Stimulated activated CD4-positive, alpha-beta T cell treated with anti-CD3 and anti-CD28 coated beads, Interleukin-12 subunit alpha, Interleukin-12 subunit beta, amount 100 ng/mL, for 4 hours (primary cell): ENCODE data around the gene IFT88.
"Not testable (repeated sequence)": the region's sequence is repeated elsewhere in the genome, so short reads cannot be mapped to it uniquely, and the experiment has no call there.

Experiments
- DNase-seq: peaks from one replicate; pipeline ENCODE4 v3.0.0-alpha.2; 2020

Gene IFT88

DNA sequence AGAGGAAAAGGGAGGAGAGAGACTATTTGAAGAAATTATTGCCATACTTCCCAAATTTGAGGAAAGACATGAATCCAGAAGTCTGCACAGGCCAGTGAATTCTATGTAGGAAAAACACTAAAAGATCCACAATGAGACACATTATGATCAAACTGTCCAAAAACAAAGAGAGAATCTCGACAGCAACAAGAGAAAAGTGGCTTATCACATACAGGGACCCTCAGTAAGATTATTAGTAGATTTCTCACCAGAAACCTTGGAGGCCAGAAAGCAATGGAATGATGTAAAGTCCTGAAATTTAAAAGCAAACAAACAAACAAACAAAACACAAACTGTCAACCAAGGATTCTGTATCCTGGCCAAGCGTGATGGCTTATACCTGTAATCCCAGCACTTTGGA is 80.8 kb downstream of the IFT88 start:
- no peak for DNase-seq

DNA sequence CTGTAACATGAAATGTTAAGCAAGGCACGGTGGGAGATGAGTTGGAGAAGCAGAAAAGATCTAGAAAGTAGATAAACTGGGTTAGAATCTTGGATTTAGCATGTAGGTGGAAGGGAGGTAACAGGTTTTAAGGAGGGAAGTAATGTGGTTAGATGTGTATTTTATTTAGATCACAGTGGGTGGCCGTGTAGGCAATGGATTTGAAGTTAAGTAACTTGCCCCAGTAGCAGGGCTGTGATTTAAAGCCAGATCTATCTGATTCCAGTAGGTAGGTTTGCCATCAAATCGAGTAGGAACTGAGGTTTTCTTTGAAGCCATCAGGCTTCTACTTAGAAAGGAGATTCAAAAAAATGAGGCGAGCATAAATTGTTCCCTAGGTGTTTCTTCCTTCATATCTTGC is 86.0 kb downstream of the IFT88 start:
- DNase-seq = no peak

DNA sequence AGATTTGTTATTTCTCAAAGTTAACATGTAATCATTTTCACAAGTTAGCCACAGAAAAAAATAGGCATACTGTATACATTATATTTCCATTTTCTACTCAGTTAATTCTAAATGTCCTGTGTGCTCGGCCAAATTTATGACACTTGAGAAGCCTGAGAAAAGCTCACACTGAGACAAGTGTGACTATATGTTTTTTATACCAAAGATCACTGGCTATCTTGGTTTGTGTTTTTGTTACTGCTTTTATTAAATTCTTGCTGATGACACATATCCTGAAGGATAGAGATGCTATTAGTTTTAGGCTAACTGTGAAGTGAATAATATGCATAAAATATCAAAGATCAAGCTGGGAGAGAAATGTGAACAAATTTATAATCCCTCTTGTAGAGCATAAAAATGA is 87.2 kb downstream of the IFT88 start:
- no peak for DNase-seq

DNA sequence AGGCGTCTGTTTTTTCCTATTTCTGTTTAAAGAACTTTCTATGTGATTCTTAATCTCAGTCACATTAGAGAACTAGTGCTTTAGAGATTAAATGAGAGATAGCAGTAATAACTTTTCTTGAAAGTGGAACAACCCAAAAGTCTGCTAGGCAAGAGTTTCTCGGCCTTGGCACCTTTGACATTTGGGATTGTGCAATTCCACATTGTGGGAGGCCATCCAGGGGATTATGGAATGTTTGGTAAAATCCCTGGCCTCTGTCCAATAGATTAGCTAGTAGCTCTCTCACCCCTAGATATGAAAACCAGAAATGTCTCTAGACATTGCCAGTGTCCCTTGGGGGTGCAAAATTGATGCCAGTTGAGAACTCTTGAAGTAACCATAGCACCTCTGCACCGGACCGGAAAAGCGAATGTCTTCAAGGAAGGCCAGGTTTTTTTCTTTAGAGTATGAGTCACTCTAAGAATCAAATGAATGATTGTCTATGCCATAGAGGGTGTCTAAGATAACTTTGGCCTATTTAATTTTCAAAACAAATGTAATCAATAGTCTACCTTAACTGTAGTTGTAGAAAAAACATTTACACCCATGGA is 91.6 kb downstream of the IFT88 start:
- DNase-seq = no peak

DNA sequence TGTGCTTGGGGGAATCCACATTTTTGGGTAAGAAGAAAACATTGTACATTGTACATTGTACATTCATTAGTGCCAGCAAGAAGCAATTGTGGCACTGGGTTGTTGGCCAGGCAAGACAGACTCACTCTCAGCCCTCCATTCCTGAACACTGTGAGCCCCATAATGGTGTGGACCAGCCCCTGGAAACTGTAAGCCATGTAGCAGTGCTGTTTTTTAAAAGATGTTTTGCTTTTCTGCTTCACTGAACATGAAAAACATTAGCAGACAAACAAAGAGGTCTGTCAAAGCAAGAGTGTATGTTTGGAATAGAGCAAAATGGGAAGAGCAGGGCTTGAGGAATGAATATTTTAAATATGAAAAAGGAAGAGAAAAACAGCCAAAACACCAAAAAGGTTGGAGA is 97.4 kb downstream of the IFT88 start:
- DNase-seq = no peak

DNA sequence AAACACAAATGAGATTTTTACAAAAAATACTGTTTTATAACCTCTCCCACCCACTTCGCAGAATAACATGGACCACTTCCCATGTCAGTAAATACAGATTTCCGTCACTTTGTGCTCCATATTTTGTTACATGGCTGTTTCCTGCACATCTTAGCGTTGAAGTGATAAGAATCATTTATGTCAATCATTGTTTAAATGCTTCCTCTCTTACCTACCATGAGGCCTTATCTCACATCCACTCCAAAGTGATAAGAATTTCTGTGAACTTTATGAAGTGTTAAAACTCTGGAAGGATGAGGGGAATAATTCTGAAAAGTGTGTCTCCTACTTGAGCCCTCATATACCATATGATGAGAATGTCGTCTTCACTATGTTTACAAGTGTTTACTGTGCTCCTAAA is 100.0 kb downstream of the IFT88 start:
- no peak for DNase-seq

DNA sequence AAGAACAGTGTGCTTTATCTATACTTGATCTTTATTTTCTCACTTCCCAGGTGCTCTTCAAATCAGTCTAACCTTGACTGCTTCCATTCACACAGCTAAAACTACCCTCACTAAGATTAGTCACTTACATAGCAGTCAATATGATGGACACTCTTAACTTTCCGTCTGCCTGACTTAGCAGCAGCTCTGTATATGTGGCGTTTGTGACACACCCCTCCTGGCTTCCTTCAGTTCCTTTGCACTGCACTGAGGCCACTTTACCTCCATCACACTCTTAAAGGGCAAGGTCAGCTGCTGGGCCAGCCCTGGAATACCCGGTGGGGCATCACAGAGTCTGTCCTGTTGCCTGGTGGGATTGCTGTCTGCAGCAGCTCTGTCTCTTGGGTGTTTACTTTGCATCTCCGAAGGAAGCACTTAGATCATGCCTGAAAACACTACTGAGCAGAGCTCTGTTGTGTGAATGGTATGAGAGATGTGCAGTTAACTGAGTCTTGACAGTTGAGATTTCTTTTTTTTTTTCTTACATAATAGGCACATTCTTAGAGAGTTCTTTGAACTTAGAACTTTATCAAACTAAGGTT is 101.0 kb downstream of the IFT88 start:
- no peak for DNase-seq

DNA sequence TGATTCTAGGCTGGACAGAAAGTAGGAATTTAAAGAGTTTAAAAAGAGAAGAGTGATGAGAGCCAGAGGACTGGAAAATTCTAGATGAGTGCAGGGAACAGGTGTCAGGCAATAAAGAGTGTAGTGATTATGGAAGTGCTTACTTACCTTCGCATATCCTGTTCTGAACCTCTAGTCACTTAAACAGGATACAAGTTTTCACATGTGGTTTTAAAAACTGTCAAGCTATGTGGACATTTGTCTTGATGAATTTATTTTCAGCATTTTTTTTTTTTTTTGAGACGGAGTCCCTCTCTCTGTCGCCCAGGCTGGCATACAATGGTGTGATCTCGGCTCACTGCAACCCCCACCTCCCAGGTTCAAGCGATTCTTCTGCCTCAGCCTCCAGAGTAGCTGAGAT is 102.2 kb downstream of the IFT88 start:
- DNase-seq = no peak

DNA sequence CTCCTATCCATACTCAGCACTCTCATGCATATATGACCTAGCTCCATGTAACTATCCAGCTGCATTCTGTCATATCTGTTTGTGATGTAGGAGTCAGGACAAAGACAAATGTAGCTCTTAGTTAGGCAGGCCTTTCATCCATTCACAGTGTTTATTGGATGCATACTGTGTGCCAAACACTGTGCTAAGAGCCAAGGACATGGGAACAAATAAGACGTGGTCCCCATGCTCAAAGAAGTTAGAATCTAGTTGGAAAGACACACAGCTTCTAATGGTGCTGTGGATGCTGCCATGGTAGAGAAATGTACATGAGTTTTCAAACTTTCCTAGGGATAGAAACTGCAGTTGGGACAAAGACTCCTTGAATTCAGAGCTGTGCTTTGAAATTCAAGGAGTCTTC is 104.8 kb downstream of the IFT88 start:
- no peak for DNase-seq

DNA sequence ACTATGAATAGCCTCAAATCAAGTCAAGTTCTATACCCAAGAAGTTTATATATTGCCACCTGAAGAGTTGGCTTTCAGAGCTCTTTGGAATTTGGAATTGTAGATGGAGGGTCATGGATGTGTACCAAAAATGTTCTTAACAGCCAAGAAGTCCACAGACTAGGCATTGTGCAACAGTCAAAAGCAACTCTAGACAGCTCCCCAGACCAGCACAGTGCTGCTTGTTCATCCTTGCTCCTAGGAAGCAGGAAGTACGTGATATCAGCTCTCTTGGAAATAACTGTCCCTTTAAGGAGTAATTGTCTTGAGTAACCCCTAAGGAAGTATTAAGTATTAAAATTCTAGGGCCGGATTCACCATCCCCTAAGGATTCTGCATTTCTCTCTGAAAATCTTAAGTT is 105.8 kb downstream of the IFT88 start:
- DNase-seq = no peak

DNA sequence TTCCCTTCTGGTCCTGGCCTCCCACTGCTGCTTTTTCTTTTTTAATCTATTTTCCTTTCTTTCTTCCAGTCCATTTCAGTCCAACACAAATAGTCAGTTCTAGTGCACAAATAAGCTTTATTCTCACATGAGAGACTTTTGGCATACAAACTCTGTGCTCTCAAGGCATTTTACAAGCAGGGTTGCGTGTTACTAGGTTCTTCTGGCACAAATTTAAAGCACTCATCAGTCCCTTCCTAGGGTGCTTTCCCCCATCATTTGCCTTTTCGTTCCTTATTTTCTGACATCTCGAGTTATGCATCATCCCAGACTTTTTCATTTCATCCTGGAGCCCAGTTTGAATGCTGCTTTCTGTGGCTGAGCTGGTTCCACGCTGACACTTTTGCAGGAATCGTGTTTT is 106.8 kb downstream of the IFT88 start:
- DNase-seq = no peak

DNA sequence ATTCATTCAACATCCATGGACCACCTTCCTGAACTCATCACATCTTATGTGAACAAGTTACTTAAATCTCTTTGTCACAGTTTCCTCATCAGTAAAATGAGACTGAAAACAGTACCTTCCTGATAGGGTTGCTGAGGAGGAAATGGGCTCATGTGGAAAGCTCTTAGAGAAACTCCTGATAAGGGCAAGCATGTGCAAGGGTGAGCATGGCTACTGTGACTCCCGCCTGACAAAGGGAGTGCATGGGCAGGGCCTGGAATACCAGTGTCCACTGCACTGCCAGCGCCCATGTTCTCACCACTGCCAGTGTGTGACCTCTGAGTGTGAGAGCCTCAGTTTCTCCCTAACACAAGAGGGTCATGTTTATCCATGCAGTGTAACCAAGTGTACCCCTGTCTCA is 109.3 kb downstream of the IFT88 start:
- no peak for DNase-seq

DNA sequence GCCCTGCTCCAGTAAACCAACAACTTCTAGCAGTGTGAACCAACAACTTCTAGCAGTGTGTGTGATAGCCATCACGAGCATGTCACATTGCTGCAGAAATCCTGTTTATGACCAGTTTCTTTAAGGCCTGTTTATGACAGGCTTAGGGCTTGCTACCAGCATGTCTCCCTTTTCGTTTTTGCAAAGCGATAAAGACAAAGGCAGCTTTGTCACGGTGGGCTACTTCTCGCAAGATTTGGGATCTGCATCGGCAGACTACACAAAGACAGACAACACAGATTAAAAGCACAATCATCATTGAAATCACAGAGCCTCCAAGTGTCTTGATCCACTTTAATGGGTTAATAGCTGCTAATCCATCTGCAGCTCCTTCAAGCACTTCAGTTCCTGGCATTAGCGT is 111.6 kb downstream of the IFT88 start:
- DNase-seq = not testable (repeated sequence)

DNA sequence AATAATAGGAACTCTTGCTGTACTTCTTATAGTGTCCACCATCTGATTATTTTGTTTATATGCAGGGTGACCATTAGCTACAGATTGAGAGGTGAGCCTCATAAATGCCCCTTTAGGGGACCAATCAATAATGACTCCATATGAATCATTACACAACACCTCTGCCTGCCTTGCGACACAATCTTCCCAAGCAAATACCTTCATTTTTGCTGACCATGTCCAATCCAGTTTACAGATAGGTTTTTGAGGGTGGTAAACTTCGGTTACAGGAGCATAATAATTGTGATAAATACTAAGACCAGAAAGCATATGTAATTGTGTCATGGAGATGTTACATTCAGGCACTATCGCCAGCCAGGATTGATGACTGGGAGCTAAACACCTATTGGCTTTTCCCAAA is 112.9 kb downstream of the IFT88 start:
- no peak for DNase-seq

DNA sequence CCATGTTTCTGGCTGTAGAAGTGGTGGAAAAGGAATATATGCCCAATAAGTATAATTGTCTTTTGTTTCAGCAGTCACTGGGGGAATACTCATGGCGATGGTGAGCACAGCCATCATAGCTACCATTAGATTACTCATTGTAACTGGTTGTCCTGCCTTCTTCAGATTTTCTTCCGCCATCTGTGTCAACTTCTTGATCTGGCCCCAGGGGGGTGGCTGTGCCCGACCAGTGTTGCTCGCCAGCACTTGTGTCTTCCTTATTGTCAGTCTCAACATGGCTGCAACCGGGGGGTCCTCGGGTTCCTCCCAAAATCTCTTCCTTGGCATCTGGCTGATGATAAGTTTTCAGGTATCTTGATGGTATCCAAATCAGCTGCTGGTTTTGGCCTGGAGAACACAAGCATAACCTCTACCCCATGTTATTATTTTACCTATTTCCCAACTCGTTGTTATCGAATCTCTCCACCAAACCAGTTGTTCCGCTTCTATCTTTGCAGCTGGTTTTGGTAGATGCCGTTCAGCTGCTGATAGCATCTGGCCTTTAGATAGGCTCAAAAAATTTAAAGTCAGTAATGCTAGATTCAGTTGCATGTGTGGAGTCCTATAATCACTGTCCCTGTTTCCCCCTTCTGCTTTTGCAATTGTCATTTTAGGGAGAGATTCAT is 113.6 kb downstream of the IFT88 start:
- DNase-seq = no peak

DNA sequence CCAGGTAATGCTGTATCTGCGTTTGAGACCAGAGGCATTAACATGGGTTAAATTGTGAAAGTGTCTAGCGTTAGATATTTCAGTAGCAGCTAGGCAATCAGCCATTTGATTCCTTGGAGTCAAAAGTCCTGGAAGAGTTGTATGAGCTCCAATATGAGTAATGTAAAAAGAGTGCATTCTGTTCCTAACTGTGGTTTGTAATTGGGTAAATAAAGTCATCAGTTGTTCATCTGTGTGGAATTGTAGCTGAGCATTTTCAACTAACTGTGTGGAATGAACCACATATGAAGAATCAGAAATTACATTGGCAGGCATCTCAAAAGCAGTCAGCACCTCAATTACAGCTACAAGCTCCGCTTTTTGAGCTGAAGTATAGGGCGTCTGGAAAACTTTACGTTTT is 114.5 kb downstream of the IFT88 start:
- DNase-seq = not testable (repeated sequence)

DNA sequence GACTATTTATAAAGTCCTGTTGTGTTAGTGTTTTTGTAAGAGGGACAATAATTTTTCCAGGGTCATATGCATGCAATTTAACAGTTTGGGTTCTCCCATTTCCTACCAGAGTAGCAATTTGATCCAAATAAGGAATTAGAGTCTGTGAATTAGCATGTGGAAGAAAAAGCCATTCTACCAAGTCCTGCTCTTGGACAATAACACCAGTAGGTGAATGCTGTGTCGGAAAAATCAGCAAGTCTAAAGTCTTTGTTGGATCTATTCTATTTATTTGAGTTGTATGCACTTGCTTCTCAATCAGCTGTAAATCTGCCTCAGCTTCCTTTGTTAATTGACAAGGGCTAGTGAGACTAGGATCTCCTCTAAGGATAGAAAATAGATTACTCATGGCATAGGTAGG is 115.1 kb downstream of the IFT88 start:
- no peak for DNase-seq

DNA sequence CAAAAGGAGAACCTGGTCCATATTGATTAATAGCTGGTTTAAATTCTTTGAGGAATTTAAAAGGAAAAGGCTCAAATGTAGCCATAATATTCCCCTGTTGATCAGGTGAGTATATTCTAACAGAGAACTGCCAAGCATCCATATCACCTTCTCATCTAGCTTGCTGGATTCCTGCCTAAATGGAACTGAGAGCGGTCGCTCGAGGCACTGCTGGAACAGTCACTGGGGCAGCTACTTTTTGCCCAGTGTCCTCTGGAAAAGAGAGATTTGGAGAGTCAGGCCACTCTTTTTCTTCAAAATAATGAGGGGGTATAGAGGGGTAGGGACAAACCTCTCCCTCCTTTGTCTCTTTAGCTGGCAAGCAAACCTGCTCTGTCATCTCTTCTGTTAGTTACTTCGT is 117.1 kb downstream of the IFT88 start:
- DNase-seq = no peak

DNA sequence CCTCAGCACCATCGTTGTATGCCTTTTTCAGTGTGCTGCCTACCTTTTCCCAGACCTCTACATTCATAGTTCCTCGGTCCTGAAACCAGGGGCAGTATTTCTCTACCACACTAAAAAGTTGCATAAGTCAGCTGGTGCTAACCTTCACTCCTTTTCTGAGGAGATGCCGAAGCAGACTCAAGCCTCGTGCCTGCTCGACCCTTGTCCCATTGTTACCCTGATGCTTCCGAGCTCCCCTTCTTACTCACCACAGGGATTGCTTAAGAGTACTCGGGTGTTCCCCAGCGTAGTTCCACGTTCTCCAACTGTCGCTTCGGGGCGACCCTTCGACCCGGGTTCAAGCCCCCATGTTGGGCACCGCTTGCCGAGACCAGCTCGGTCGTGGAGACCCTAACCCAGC is 117.6 kb downstream of the IFT88 start:
- no peak for DNase-seq

DNA sequence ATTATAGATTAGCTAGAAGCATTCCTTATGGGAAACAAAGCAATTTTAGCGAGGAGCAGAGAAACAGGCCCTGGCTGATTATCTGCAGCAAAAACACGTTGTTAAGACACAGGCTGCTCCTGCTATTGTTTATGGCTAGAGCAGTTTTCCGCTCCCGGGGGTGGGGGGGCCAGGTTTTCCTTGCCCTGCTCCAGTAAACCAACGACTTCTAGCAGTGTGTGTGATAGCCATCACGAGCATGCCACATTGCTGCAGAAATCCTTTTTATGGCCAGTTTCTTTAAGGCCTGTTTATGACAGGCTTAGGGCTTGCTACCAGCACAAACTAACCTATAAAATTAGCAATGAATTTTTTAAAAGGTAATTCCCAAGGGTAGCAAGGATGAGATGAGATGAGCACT is 118.1 kb downstream of the IFT88 start:
- DNase-seq = no peak

DNA sequence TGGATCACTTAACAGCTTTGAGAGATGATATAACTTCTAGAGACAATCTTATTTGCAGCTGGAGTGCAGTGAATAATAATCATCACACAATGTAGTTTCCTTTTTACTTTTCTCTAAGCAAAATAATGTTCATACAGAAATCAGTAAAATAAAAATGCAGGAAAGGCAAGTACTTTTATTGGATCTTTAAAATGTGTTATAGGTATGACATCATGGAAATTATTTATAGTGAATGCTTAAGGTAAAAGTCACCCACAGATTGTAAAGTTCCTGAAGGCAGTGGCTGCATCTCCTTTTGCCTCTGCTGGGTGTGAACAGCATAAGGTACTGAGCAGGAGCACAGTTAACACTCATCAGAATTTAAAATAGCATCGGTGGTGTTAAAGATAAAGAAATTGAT is 119.2 kb downstream of the IFT88 start:
- DNase-seq = no peak

DNA sequence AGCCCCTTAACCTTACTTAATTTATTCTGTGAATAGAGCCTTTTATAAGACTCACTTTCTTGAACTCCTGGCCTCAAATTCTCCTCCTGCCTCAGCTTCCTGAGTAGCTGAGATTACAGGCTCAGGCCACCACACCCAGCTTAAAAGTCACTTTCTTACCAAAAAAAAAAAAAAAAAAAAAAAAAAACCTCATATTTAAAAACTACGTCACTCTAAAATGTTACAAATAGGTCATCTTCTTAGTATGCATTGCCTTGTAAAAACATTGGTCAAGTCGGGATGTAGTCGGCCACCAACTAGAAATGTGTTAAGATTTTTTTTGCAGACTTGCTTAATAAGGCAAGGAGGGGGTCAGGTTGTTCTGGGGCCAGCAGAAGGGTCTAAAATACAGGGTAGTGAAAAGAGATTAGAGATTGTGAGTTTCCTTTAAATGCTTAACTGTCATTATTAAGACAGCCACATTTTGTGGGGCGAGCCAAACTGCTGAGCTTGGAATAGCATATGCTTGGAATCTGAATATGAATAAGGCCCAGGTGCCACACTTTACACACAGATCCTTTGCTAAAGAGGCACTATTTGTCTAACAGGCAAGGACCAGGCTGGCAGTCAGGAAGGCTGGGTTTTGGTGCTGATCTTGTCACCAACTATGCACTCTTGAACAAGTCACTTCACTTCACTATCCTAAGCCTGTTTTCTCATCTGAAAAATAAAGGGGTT is 120.1 kb downstream of the IFT88 start:
- no peak for DNase-seq

DNA sequence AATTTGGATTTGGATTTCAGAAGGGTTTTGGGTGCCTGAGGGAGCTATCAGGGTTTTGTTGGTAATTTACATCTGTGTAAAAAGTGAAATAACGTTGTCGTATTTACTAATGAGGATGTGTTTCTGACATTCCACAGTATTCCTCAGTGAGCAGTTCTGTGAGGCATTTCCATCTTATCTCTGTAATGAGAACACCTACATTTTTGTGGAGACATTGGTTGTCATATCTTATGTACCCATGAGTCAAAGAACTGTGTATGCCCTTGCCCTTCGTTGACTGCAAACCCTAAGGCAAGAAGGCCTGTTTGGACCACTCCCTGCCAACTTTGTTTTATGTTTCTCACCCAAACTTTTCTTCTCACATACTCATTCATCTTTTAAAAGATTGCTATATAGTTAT is 122.3 kb downstream of the IFT88 start:
- DNase-seq = no peak

DNA sequence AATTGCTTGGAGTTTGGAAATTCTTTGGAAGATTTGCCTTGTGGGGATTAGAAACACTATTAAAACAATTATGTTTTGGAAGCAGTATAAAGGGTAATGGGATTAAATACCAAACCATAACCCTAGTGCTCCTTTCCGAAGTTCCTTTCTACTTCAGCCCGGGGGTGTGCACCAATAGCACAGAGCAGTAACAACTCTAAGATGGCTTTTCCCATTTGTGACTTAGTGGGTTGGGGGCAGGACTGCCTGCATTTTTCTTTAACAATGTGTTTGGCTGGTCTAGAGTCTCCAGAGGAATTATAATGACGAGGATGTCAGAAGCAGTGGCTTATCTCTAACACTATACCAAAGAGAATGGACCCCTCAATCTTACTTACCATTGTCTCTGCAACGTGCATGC is 124.7 kb downstream of the IFT88 start:
- no peak for DNase-seq
